Fibroblast of lung (primary cell): ENCODE data around the gene RPRD2. TPM values are rescaled to one million over a fixed set of nuclear protein-coding genes. Genes with fewer than 3 reads are reported as not detected.

Experiments
- DNase-seq, 2 donors: peaks; one replicate each; pipeline versions ENCODE4 v3.0.0 to v3.0.0-alpha.2; 2010; ENCODE audit warnings: low read depth in 2 of 2
- H2AFZ ChIP-seq: 2 replicates; pipeline ENCODE4 v1.5.1; 2012; ENCODE audit warnings: low read length, control low read depth, inconsistent platforms
- H3K27ac ChIP-seq: 2 replicates; pipeline ENCODE4 v1.5.1; 2011; ENCODE audit warnings: low read length, control low read depth; ENCODE audit not compliant: insufficient read depth
- H3K27me3 ChIP-seq: 2 replicates; pipeline ENCODE4 v1.5.1; 2011; ENCODE audit warnings: mild to moderate bottlenecking, low read length; ENCODE audit not compliant: control insufficient read depth, insufficient read depth
- H3K36me3 ChIP-seq: 2 replicates; pipeline ENCODE4 v1.5.1; 2011; ENCODE audit warnings: low read length; ENCODE audit not compliant: control insufficient read depth, insufficient read depth
- H3K4me1 ChIP-seq: 2 replicates; pipeline ENCODE4 v1.5.1; 2011; ENCODE audit warnings: low read length; ENCODE audit not compliant: control insufficient read depth, insufficient read depth; ENCODE audit errors: extremely low read depth
- H3K4me2 ChIP-seq: 2 replicates; pipeline ENCODE4 v1.5.1; 2011; ENCODE audit warnings: low read length, control low read depth; ENCODE audit not compliant: insufficient read depth; ENCODE audit errors: extremely low read depth
- H3K4me3 ChIP-seq, 4 experiments: fragments of 200-600 bp in 1 of 4; sonication (generic) in 1 of 4; replicated peaks in 1 of 4; 2 replicates each; pipeline ENCODE4 v1.5.1; 2011 to 2016; ENCODE audit warnings: low read length in 4 of 4, low read depth in 3 of 4, mild to moderate bottlenecking in 3 of 4, control low read depth in 2 of 4, inconsistent platforms in 1 of 4, mixed read lengths in 1 of 4; ENCODE audit not compliant: insufficient read depth in 1 of 4; ENCODE audit errors: control extremely low read depth in 1 of 4
- H3K79me2 ChIP-seq: 2 replicates; pipeline ENCODE4 v1.5.1; 2012; ENCODE audit warnings: mild to moderate bottlenecking, low read length, inconsistent platforms; ENCODE audit not compliant: control insufficient read depth, insufficient read depth
- H3K9ac ChIP-seq: 2 replicates; pipeline ENCODE4 v1.5.1; 2011; ENCODE audit warnings: mild to moderate bottlenecking, low read length, control low read depth; ENCODE audit not compliant: insufficient read depth
- H3K9me3 ChIP-seq: 2 replicates; pipeline ENCODE4 v1.5.1; 2012; ENCODE audit warnings: low read depth, low read length; ENCODE audit not compliant: control insufficient read depth, insufficient read depth
- H4K20me1 ChIP-seq: 2 replicates; pipeline ENCODE4 v1.5.1; 2011; ENCODE audit warnings: low read length; ENCODE audit not compliant: control insufficient read depth, insufficient read depth; ENCODE audit errors: extremely low read depth
- CTCF ChIP-seq, 2 donors: IDR thresholded peaks in 1 of 2; conservative IDR thresholded peaks in 1 of 2; 1 replicate in 1 of 2; 2 replicates in 1 of 2; pipeline ENCODE4 v1.5.1; 2011 to 2012; ENCODE audit warnings: low read length in 2 of 2, control low read depth in 1 of 2, inconsistent platforms in 1 of 2, low read depth in 1 of 2, mild to moderate bottlenecking in 1 of 2
- EZH2 ChIP-seq: IDR thresholded peaks from 2 replicates; pipeline ENCODE4 v1.5.1; 2012; ENCODE audit warnings: low read length, control low read depth, mild to moderate bottlenecking; ENCODE audit errors: missing control alignments
- polyA plus RNA-seq, 2 donors: library from polyadenylated mRNA; depleted of rRNA in 1 of 2; stranded (reverse) in 1 of 2; unstranded in 1 of 2; fragments of >200 nt; gene quantifications; 2 replicates each; pipeline ENCODE4 v1.2.1, GENCODE V29; 2011 to 2012; ENCODE audit warnings: missing spikeins in 1 of 2
- total RNA-seq: library from RNA; depleted of rRNA; stranded (reverse); fragments of >200 nt; gene quantifications from 2 replicates; pipeline ENCODE4 v1.2.1, GENCODE V29; 2014

The RPRD2 gene
- total and polyA plus RNA-seq, 2 donors (not counting 1 experiment from before 2014, with no cell fraction given), result 12.1 to 13.4 TPM

GRCh38 chr1:150321826-150322166 lies 42.2 kb upstream of the RPRD2 start:
- H3K4me2 ChIP-seq, result peak overlapping the region; percentile 69
- H3K36me3 ChIP-seq, result peaks cover 4% of the 10 kb centered on the region
- H3K79me2 ChIP-seq, result peaks cover 27% of the 10 kb centered on the region
- H3K4me1 ChIP-seq, result peaks cover 2% of the 10 kb centered on the region
- peak overlapping the region; percentile 42 for H2AFZ ChIP-seq
- H3K9me3 ChIP-seq, result no peaks in the 10 kb centered on the region
- H4K20me1 ChIP-seq, result no peaks in the 10 kb centered on the region
- peak overlapping the region; percentile 67 for H3K27ac ChIP-seq
- peak in 1 of 2 donors; percentile 3 for DNase-seq
- H3K9ac ChIP-seq, result peak overlapping the region; percentile 54
- H3K4me3 ChIP-seq, result peak overlapping the region; percentile 64 to 98 (median 80)
- TF ChIP-seq CTCF (conservative IDR thresholded peaks at IDR 0.05 in 1 of 2, IDR thresholded peaks at IDR 0.05 in 1 of 2; ENCODE audit: low read depth in 1 of 2, low read length in 2 of 2) (no peak), EZH2 (no peak)
- H3K27me3 ChIP-seq, result no peaks in the 10 kb centered on the region

- Histone ChIP-seq H3K9ac (no peak overlapping the region), H3K4me3 (peak overlapping the region; percentile 64 to 98 (median 80)), H3K27ac (peak overlapping the region; percentile 8), H4K20me1 (no peaks in the 10 kb centered on the region), H3K79me2 (peaks cover 27% of the 10 kb centered on the region), H3K36me3 (peaks cover 4% of the 10 kb centered on the region), H3K27me3 (no peaks in the 10 kb centered on the region), H3K4me1 (peaks cover 2% of the 10 kb centered on the region), H3K9me3 (no peaks in the 10 kb centered on the region), H3K4me2 (peak overlapping the region; percentile 69), H2AFZ (no peak overlapping the region)
- TF ChIP-seq EZH2, result no peak
- TF ChIP-seq CTCF (conservative IDR thresholded peaks at IDR 0.05 in 1 of 2, IDR thresholded peaks at IDR 0.05 in 1 of 2; ENCODE audit: low read depth in 1 of 2, low read length in 2 of 2), result no peak
- peak in 1 of 2 donors; percentile 27 for DNase-seq
These were observed 41.6 kb upstream of the RPRD2 start for GRCh38 chr1:150322310-150322709.

- H2AFZ ChIP-seq, result no peak overlapping the region
- H3K4me1 ChIP-seq, result no peaks in the 10 kb centered on the region
- no peak overlapping the region for H3K4me2 ChIP-seq
- no peak overlapping the region for H3K4me3 ChIP-seq
- H3K36me3 ChIP-seq, result peaks cover 13% of the 10 kb centered on the region
- H3K79me2 ChIP-seq, result no peaks in the 10 kb centered on the region
- no peak for DNase-seq
- no peak for TF ChIP-seq EZH2
- TF ChIP-seq CTCF (conservative IDR thresholded peaks at IDR 0.05 in 1 of 2, IDR thresholded peaks at IDR 0.05 in 1 of 2; ENCODE audit: low read depth in 1 of 2, low read length in 2 of 2), result no peak
- H3K27me3 ChIP-seq, result no peaks in the 10 kb centered on the region
- no peak overlapping the region for H3K9ac ChIP-seq
- no peaks in the 10 kb centered on the region for H3K9me3 ChIP-seq
- no peak overlapping the region for H3K27ac ChIP-seq
- no peaks in the 10 kb centered on the region for H4K20me1 ChIP-seq
These were observed 31.2 kb upstream of the RPRD2 start for GRCh38 chr1:150332651-150333290.
